Measurements from ENCODE around the gene TRAF3IP1.
"Not testable (repeated sequence)": the region's sequence is repeated elsewhere in the genome, so short reads cannot be mapped to it uniquely, and the experiment has no call there.

TRAF3IP1 gene

DNA sequence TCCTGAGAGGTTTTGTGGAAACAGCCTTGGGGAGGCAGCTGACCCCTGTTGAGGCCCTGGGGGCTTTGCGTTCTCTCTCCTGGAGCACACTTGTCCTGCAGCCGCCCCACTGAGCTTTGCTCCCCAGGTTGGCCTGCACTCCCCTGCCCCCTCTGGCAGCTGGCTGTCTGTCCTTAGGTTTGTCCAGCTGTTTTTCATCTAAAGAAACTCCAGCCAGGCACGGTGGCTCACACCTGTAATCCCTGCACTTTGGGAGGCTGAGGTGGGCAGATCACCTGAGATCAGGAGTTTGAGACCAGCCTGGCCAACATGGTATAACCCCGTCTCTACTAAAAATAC lies 84.9 kb downstream of the TRAF3IP1 start:
- DNase-seq (ENCODE audit: low read depth in 2 of 3, low spot score in 2 of 3) = not testable (repeated sequence)

DNA sequence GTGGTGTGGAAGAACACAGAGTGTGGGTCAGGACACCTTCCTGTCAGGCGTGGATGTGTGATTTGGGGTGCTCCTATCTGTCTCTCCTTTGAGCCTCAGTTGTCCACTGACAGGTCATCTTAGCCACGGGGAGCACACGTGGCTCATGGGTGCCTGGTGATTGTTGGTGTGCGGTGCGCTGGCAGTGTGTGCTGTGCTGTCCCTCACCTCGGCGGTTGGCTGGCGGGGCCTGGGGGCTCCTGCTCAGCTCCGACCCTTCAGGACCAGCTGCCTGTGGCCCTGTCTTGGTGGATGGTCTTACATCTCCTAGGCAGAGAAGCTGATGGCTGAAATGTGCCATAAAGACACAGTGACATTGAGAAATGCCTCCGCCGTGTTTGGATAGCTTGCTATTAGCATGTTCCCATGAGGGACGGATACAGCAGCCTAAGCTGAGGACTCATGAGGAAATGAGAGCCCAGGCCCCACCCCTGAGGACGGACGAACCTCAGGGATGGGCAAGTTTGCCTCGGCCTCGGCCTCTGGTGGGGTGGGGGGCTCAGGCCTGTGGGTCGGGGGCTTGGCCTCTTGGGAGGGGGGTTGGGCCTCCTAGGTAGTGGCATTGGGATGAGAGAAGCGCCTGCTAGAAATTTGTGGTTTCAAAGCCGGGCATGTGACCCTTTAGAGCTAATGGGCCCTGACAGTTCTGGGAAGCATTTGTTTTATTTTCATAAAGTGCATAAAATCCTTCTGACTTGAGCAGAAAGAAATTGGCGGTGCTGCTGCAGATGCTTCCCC lies 86.1 kb downstream of the TRAF3IP1 start:
- DNase-seq (ENCODE audit: low read depth in 2 of 3, low spot score in 2 of 3) = no peak

DNA sequence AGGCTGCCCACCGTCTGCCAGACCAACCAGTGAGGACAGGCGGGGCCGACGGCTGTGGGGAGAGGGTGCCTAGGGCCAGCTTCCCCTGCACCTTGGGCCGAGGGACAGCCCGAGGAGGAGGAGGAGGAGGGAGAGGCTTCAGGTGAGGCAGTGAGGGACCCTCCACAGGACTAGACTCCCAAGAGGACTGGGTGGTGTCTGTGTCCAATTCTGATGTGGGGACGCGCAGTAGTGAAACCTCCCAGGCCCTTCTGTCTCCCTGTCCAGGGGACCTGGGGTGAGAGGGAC lies 86.6 kb downstream of the TRAF3IP1 start:
- DNase-seq (ENCODE audit: low read depth in 2 of 3, low spot score in 2 of 3) = no peak

DNA sequence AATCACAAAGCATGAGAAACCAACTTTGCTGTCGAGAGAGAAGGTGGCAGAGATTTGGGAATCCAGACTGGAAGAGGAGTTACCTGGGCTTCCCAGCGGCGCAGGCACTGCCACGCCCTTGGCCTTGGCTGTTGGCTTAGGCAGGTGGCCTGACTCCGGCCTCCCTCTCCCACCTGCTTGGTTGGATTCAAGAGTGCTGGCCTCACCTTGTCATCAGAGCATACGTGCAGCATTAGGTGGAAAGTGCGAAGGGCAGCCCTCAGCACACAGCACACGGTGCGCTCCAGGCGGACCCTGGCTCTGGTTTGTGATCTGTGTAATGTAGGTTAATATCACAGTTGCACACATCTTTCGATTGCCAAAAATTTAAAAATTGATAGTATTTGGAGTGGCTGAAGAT lies 87.2 kb downstream of the TRAF3IP1 start:
- DNase-seq (ENCODE audit: low read depth in 2 of 3, low spot score in 2 of 3) = no peak

DNA sequence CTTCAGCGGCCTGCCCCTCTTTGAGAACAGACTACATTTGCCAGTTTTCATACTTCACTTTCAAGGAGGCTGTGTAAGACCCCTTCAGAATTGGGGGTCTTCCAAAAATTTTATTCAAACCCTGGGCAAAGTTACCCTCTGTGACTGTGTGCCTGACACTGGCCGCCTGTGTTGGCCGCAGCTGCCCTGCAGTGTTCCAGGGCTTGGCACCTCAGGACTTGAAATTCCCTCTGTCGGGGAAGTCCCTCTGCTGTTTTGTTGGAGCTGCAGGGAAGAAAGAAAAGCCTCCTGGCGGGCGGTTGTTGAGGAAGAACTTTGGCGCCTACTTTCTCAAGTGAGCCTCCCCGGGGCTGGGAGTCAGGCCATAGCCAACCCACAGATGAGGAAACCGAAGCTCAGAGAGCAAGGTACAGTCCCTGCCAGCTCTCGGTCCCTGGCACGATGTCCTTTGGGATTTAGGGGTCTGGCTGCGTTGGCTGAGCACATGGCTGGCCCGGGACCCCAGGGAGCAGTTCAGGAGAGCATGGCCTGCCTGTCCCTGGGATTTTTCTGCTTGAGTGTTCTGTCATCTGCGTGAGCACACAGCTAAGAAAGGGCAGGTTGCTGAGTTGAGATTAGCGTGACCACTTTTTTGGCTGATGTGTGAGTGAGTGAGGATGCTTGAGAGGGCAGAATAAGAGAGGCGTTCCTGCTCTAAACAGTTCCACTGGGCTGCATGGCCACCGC lies 88.5 kb downstream of the TRAF3IP1 start:
- DNase-seq (ENCODE audit: low read depth in 2 of 3, low spot score in 2 of 3) = no peak

DNA sequence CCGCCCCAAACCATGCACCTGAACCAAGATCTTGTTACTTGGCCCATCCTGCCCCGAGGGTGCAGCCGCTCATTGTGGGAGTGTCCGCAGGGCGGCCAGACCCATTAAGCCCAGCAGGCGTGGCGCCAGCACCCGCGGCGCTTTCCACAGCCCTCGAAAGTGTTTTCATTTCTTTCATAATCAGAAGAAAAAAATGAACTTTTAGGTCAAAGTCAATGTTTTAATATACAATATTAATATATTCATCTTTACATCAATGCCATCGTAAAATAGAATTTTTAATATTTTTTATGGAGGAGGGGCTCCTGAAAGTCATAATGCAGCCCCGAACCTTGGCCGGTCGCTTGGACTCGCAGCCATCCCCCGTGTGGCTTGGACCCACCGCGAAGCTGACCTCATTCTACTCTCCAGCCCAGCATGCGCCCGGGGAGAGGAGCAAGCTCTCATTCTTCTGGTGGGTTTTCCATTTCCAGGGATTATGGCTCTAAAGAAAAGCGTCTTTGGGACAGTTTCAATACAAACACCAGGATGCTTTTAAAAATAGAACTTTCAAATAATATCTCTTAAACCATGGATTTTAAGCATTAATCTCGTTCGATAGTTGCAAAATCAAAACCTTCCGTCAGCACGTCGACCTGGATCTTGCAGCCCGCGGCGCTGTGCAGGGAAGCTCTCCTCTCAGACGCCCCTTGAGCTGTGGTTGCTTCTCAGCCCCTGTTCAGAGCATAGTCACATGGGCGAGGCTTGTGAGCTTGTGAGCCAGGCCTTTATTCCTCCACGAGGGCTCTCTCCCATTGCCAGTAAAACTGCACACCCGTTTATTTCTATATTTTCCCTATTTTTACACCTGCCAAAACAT lies 89.3 kb downstream of the TRAF3IP1 start:
- no peak for DNase-seq (ENCODE audit: low read depth in 2 of 3, low spot score in 2 of 3)

DNA sequence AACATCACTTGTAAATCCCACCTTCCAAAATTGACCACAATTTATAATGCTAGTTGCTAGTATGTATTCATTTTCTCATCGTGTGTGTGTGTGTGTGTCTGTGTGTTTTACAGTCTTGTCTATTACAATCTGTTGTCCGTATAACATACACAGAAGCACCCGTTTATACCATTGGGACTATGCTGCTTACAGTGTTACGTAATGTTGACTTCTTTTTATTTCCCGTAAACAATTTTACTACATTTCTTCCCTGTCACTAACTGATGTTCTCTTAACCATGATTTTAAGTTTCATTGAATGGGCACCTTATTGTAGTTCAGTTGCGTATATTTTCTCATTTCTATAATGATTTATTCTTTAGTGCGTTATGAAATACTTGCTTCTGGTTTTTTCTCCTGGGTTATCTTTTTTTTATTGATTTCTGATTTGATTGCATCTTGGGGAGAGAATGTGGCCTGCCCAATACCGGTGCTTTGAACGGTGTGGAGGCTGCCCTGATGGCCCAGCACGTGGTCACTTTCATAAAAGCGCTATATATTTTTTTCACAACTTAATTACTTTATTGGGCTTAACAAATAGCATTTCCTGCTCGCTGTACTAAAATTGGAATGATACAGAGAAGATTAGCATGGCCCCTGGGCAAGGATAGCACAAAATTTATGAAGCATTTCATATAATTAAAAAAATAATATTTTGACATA lies 91.9 kb downstream of the TRAF3IP1 start:
- no peak for DNase-seq (ENCODE audit: low read depth in 2 of 3, low spot score in 2 of 3)

DNA sequence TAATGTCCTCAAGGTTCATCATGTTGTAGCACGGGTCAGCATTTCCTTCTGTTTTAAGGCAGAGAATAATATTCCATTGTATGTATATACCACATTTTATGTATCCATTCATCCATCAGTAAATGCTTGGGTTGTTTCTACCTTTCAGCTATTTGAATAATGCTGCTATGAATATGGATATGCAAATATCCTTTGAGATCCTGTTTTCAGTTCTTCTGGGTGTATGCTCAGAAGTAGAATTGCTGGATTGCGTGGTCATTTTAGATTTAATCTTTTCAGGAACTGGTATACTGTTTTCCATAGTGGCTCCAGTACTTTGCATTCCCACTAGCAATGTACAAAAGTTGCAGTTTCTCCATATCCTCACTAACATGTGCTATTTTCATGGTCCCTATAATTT lies 93.0 kb downstream of the TRAF3IP1 start:
- DNase-seq (ENCODE audit: low read depth in 2 of 3, low spot score in 2 of 3) = no peak

DNA sequence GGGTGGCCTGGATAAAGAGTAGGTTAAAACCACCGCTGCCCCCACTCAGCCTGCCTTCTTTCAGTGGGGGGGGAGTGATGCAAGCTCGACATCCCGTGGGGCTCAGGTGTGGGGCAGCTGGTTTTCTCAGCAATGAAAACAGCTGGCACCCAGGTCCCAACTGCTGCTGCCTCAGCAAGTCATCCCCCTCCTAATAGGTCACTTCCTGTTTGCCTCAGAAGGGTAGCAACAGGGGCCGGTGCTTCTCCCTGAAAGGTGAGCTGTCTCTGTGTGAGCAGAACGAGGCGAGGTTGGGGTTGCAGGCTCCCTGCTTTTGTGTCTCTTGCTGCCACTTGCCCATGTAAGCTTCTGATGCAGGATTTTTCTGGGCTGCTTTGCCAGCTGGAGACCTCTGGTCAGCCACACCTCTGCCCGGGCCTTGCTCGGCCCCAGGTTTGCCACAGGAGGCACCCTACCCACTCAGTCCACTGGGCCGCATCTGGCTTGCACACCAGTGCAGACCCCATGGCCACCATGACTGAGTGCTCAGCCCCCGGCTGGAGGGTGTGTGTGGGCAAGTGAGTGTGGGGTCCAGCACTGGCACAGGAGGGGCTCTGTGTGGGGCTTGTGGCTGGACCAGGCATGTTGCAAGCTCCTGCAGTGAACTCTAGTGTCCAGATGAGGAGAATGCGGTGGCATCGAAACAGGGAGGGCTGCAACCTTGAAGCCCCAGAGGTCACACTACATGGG lies 94.9 kb downstream of the TRAF3IP1 start:
- no peak for DNase-seq (ENCODE audit: low read depth in 2 of 3, low spot score in 2 of 3)

DNA sequence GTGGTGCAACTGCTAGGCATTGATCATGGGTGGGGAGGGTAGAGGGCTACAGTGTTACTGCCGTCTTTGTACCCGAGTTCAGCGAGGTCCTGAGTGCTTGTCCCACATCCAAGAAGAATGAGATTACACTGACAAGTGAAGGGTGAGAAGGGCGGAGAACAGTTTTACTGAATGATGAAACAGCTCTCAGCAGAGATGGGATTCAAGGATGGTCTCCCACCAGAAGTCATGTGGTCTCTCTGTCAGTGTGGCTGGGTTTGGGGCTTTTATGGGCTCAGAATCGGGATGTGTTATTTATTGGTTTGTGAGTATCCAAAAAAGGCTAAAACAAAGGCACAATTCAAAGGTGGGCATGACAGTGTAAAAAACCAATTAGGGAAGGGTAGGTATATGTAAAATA lies 95.6 kb downstream of the TRAF3IP1 start:
- DNase-seq (ENCODE audit: low read depth in 2 of 3, low spot score in 2 of 3) = no peak

DNA sequence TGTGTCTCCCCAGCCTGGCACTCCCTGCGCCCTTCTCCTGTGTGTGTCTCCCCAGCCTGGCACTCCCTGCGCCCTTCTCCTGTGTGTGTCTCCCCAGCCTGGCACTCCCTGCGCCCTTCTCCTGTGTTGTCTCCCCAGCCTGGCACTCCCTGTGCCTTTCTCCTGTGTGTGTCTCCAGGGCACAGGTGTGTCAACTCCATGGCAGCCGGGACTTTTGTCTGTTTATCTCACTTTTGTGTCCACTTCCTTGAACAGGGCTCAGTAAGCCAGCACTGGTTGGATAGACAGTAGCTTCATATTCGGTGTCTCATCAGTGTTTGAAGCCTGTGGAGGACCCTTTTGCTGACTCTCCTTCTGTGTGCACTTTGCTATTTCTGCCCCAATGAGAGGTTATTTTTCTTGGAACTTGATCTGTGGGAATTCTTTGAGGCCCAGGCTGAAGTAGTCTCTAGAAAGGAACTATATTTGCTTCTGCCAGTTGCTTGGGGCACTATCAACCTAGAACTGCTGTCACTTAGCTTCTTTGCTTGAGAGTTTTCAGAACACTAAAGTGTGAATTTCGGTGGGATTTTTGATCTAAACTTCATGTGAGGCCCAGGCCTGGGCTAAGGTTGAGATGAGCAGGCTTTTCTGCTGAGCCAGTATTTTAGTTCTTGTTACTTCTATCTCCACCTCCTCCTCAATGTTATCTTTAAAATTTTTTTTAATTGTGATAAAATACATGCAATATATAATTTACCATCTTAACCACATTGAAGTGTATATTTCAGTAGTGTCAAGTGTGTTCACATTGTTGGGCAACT lies 98.1 kb downstream of the TRAF3IP1 start:
- DNase-seq (ENCODE audit: low read depth in 2 of 3, low spot score in 2 of 3) = no peak

DNA sequence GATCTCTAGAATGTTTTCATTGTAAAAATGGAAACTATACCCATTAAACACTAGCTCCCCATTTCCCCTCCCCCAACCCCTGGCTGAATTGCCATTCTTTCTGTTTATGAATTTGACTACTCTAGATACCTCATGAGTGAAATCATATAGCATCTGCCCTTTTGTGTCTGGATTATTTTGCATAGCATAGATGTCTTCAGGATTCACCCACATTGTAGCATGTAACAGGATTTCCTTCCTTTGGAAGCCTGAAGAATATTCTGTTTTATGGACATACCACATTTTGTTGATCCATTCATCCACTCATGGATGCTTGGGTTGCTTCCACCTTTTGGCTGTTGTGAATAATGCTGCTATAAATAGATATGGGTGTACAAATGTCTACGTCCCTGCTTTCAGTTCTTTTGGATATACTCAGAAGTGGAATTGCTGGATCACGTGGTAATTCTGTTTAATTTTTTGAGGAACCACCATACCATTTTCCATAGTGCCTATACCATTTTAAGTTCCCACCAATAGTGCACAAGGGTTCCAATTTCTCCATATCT lies 98.8 kb downstream of the TRAF3IP1 start:
- DNase-seq (ENCODE audit: low read depth in 2 of 3, low spot score in 2 of 3) = no peak

DNA sequence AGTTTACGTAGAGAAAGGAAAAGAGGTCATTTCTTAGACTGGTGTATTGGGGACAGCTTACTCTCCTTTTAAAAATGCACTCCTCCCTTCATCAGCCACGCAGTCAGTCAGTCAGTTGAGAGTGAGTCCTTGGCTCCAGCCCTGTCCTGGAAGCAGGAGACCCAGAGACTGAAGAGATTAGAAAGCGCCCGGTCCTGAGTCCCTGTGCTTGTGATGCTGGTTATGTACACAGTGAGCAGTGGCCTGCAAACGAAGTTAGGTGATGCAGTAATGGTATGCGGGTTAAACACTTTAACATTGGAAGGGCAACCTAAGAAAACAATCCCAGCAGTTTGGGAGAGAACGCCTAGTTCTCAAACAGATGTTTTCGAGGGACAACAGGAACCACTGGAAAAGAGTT lies 100.1 kb downstream of the TRAF3IP1 start:
- DNase-seq (ENCODE audit: low read depth in 2 of 3, low spot score in 2 of 3) = no peak

DNA sequence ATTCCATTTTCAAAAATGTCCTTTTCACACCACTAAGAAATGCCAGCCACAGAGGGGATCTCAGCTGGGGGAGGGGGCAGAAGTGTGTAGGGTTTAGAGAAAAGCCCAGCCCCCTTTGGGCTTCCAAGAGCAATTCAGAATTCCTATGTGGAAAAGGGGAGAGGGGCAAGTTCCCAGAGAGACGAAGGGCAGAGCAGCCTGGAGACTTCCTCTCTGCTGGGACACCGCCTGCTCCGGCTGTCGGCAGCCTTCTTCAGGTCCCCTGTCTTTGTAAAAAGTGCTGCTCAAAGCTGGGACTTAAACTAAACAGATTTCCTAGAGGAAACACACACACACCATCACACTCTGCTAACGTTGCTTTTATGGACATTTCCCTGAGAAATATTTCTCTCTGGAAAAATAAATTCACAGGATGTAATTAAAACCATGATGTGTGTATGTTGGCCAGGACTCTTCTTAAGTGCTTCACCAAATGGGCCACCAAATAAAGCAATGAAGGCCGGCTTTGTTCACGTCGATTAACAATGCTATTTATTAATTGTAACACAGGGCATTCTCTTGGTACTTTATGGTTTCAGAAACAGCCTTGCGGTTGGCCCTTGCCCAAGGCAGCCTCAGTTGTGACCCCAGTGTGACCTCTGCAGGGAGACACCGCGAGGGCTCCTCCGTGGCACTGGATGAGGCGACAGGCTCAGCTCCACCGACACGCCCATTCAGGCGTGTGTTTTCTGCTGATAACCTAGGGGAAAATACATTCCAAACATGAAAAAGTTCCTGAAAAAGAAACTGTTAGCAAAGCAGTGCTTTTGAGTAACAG lies 100.8 kb downstream of the TRAF3IP1 start:
- DNase-seq (ENCODE audit: low read depth in 2 of 3, low spot score in 2 of 3) = no peak

DNA sequence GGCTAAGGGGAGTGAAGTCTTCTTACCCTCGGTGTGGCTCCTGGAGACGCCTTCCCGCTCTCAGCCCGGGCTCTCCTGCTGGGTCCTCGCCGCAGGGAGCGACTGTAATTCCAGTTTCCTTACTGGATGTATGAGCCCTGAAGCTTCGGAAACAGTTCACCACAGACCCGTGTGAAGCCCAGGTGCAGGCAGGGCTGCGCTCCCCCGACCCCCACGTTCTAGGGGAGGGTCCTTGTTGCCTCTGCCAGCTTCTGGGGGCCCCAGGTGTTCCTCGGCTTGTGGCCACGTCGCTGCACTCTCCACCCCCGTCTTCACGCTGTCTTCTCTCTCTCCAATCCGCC lies 101.3 kb downstream of the TRAF3IP1 start:
- no peak for DNase-seq (ENCODE audit: low read depth in 2 of 3, low spot score in 2 of 3)

DNA sequence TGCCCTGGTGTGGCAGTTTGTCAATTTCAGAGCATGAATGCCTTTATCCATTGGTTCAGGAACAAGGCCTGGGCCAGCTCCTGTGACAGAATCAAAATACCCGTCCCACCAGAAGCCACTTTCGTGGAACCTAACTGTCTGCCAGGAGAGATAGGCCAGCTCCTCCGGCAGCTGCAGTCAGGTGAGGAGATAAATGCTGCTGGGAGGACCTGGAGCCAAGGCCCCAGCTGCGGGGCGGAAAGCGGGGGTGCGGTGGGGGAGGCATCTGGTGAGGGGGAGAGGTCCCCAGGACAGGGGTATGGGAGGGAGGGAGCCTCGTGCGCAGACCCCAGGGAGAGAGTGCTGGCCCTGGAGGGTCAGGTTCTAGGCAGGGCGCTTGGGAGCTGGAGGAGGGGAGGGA lies 102.0 kb downstream of the TRAF3IP1 start:
- no peak for DNase-seq (ENCODE audit: low read depth in 2 of 3, low spot score in 2 of 3)

DNA sequence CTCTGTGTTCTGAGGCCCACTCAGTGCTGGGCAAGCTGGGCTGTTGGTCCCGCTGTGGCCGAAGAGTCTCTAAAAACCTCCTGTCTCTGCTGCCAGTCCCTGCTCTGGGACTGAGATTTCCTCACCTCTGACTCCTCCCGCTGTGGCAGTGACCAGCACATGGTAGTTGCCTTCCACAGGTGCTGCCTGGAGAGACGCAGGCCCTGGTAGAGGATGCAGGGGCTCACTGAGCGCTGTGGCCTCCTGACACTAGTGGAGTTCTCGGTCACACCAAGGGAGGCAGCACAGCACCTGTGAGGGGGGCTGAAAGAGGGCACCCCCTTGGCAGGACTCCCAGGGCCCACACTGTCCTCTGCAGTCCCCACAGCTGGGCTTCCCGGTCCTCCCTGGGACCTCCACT lies 102.6 kb downstream of the TRAF3IP1 start:
- DNase-seq (ENCODE audit: low read depth in 2 of 3, low spot score in 2 of 3) = no peak

DNA sequence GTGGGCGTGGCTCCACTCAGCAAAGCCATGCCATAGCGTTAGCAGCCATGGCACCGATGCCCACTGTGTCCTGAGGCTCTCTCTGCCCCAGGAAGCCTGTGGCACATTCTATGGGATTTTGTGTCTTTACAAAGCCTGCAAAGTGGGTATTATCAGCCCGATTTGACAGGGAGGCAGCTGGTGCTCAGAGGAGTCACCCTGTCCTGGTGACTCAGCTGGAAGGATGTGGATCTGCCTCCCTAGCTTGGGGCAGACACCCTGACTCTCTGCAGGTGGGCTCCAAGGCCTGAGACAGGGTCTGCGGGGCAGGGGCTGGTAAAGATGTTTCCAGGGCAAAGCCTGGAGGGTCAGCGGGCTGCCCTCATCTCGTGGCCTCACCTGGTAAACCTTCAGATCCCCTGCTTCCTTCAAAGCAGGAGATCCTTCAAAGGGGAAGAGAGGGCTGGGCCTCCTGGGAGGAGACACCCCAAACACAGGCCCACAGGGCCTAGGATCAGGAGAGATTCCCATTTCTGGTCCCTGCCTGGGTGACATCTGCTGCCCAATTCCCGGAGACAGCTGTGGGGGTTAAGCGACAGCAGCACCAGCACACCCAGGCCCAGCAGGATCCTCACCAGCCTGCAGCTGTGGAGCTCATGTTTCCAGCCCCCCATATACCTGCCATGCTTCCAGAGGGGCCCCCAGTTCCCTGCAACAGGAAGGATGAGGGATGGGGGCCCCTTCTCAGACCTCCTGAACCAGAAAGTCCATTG lies 103.4 kb downstream of the TRAF3IP1 start:
- DNase-seq (ENCODE audit: low read depth in 2 of 3, low spot score in 2 of 3) = no peak
